COLO829 (cell line): Measurements from ENCODE around the gene LSS.

Experiments used
- DNase-seq: peaks from one replicate; pipeline ENCODE4 v3.0.0; 2012; ENCODE audit warnings: low spot score

Gene LSS

GRCh38 chr21:46218906-46219590 lies 9.5 kb downstream of the LSS start:
- no peak for DNase-seq

- DNase-seq = no peak
These were observed 10.9 kb downstream of the LSS start for GRCh38 chr21:46217511-46218196.

GRCh38 chr21:46216132-46216747 lies 12.3 kb downstream of the LSS start:
- no peak for DNase-seq

DNA sequence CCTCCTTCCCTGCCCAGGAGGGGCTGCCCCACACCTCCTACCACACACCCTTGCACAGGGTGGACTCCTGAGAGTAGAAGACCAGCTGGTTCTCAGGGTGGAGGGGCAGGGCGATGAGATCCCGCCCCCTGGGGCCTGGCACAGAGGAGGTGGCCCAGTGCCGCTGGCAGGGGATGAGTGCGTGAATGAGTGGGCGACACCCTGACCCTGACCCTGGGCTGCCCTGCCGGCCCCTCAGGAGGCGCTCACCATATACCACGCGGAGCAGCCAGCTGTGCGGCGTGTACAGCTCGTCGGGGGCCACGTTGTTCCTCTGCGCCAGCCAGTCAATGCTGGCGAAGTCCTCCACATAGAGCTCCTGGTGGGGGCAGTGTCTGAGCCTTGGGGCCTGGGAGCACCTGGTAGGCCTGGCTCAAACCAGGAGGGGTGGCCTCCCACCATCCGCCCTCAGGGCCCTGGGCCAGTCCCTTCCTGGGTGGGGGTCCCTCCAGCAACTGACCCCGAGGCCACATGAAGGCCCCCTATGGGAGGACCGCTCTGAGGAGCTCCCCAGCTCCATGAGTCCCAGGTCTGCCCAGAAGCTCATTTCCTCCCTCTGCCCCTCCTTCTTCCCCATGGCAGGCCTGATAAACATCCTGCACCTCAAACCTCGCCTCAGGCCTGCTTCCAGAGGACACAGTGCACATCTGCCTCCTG lies 13.0 kb downstream of the LSS start:
- no peak for DNase-seq

DNA sequence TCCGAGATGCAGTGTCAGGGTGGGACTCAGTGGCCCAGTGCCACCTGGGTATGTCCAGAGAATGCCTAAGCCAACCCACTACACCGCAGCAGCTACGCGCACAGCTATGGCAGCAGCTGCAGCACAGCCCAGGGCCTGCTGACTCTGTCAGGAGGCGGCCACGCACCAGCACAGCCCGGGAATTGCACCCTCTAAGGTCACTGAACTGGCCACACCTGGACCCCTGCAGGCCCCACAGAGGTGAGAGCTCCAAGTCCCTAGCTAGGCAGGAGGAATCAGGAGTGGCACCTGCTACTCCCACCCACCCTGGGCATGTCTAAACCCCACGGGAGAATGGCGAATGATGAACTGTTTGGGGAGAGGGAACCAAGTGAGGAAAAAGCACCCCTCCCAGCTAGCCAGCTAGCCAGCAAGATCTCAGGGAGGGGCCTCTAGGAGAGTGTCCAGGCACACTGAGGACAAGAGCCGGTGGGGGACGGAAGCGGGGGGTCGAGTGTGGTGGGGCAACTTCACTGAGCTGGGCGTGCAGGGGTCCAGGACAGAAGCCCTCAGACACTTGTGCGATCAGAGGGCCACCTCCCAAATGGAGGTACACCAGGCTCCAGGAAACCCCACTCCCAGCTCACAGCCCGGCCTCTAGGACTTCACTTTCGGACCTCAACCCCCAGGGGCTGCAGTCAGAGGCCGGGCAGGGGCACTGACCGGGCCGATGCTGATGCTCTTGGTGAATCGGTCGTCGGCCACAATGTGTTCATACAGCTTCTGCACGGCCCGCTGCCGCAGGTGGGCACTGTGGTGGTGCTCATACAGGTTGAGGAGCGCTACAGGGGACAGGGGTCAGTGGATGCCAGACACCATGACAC lies 13.9 kb downstream of the LSS start:
- no peak for DNase-seq

GRCh38 chr21:46213620-46214286 lies 14.8 kb downstream of the LSS start:
- DNase-seq = no peak

DNA sequence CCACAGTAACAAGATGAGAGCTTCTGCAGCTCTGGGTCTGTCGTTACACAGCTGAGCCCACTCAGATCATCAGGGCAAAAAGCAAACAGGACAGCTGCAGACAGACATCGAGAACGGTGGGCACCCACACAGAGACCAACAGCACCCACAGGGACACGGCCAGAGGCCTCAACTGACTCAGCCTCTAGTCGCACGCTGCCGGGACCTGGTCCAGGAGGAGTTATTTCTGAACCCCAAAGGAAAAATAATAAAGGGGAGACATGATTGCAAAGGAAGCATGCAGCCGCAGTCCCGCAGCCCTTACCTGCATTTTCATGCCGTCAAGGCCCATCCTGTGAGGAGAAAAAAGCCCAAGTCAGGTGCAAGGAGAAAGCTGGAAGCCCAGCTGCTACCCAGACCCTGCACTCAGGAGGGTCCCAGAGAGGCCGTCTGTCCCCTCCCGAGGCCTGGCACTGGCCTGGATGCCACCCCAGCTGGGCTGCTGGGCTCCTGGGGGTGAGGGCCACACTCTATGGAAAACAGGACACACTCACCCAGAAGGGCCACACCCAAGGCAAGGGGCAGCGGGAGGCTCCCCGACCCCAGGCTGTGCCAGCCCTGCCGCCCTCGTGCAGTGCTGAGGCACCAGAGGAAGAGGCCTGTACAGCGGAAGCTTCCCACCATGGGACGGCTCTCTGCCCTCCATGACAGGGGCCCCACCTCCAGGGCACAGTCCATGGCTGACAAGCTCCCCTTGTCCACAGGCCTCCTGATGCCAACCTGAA lies 15.7 kb downstream of the LSS start:
- no peak for DNase-seq

- no peak for DNase-seq
These were observed 16.5 kb downstream of the LSS start for GRCh38 chr21:46211786-46212720.

DNA sequence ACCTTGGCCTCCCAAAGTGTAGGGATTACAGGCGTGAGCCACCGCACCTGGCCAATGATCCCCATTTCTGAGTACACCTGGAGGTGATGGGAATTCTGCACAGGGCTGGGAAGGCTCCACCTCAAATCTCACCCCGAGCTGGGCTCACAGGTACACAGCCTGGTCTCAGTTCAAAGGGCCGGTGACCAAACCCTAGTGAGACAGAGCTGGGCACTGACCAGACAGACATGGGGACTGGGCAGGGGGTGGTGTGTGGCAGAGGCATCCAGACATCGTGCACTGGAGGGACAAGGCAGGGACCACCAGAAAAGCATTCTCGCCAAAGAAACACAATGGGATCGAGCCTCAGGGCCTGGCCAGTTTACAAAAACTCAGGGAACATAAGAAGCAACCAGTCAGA lies 17.2 kb downstream of the LSS start:
- no peak for DNase-seq

GRCh38 chr21:46210378-46211136 lies 18.0 kb downstream of the LSS start:
- DNase-seq = no peak

GRCh38 chr21:46208761-46209721 lies 19.5 kb downstream of the LSS start:
- DNase-seq = no peak

DNA sequence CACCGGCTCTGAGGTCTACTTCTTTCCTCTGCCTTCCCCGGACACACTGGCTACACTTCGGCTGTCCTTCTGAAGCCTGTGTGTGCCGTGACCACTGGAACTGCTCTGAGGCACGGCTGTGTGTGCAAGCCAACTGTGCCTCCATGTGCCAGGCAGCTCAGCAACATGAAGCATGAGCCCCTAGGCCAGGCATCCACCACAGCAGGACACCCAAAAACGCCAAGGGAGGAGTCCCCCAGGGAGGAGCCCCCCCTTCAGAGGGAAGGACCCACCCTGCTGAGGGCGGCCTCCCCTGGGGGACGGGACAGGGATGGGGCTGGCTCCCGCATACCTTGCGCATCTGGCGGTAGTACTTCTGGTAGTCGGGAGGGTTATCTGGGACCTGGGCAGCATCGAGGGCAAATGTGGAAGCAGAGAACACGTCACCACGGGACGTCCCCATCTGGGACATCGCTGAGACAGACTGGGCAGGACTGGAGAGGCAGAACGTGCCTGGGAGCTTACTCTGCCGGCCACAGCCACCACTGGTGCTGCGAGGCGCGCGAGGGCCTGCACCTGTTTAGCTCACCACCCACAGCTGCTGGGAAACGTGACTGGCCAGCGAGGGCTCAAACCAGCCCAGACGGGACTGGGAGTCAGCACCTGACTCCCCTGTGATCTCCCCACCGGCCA lies 20.5 kb downstream of the LSS start:
- no peak for DNase-seq

GRCh38 chr21:46207006-46207919 lies 21.3 kb downstream of the LSS start:
- DNase-seq = no peak

- DNase-seq = no peak
These were observed 22.2 kb downstream of the LSS start for GRCh38 chr21:46206163-46207005.

GRCh38 chr21:46205766-46206162 lies 22.8 kb downstream of the LSS start:
- DNase-seq = no peak
